Astrocyte (in vitro differentiated cells and primary cell): ENCODE measurements around the gene UNCX. TPM values are rescaled to one million over a fixed set of nuclear protein-coding genes. Genes with fewer than 3 reads are reported as not detected.
"Not testable (repeated sequence)": the region's sequence is repeated elsewhere in the genome, so short reads cannot be mapped to it uniquely, and the experiment has no call there.

ENCODE experiments used
- DNase-seq: peaks from one replicate; pipeline ENCODE4 v3.0.0-alpha.2; 2010; ENCODE audit warnings: low read depth
- FAIRE-seq: peaks from 2 replicates; lab custom pipeline; 2011; peaks lifted over from hg19 to GRCh38; lab: Jason Lieb, UNC
- H2AFZ ChIP-seq: 2 replicates; pipeline ENCODE4 v1.6.0; 2012; ENCODE audit warnings: low read depth, low read length, inconsistent platforms
- H3K27ac ChIP-seq: 2 replicates; pipeline ENCODE4 v1.5.1; 2011; ENCODE audit warnings: low read depth, low read length, inconsistent platforms
- H3K27me3 ChIP-seq: 2 replicates; pipeline ENCODE4 v1.6.0; 2011; ENCODE audit warnings: low read length, inconsistent platforms; ENCODE audit not compliant: insufficient read depth
- H3K36me3 ChIP-seq: 2 replicates; pipeline ENCODE4 v1.5.1; 2011; ENCODE audit warnings: low read length, inconsistent platforms; ENCODE audit not compliant: insufficient read depth
- H3K4me1 ChIP-seq: 2 replicates; pipeline ENCODE4 v1.5.1; 2011; ENCODE audit warnings: low read length, inconsistent platforms; ENCODE audit not compliant: insufficient read depth
- H3K4me2 ChIP-seq: 2 replicates; pipeline ENCODE4 v1.6.0; 2012; ENCODE audit warnings: low read length, inconsistent platforms
- H3K4me3 ChIP-seq: 2 replicates; pipeline ENCODE4 v1.5.1; 2011; ENCODE audit warnings: low read depth, mild to moderate bottlenecking, low read length, inconsistent platforms; ENCODE audit not compliant: insufficient read depth
- H3K79me2 ChIP-seq: 2 replicates; pipeline ENCODE4 v1.6.0; 2012; ENCODE audit warnings: mild to moderate bottlenecking, low read length, inconsistent platforms; ENCODE audit not compliant: insufficient read depth
- H3K9ac ChIP-seq: 2 replicates; pipeline ENCODE4 v1.6.0; 2012; ENCODE audit warnings: mild to moderate bottlenecking, low read length, inconsistent platforms
- H3K9me3 ChIP-seq: 2 replicates; pipeline ENCODE4 v1.5.1; 2012; ENCODE audit warnings: low read depth, mild to moderate bottlenecking, low read length, inconsistent platforms; ENCODE audit not compliant: insufficient read depth
- H4K20me1 ChIP-seq: 2 replicates; pipeline ENCODE4 v1.6.0; 2012; ENCODE audit warnings: low read length, inconsistent platforms; ENCODE audit not compliant: insufficient read depth
- H3K27ac Mint-ChIP-seq: one replicate; pipeline ENCODE4 v1.8.0; 2021; ENCODE audit warnings: mild to moderate bottlenecking, mixed read lengths; ENCODE audit not compliant: unreplicated experiment
- H3K27me3 Mint-ChIP-seq: one replicate; pipeline ENCODE4 v1.8.0; 2021; ENCODE audit warnings: low read depth, mixed read lengths; ENCODE audit not compliant: unreplicated experiment
- H3K36me3 Mint-ChIP-seq: one replicate; pipeline ENCODE4 v1.8.0; 2021; ENCODE audit warnings: low read depth, mixed read lengths; ENCODE audit not compliant: unreplicated experiment
- H3K4me1 Mint-ChIP-seq: one replicate; pipeline ENCODE4 v1.8.0; 2021; ENCODE audit warnings: low read depth, mixed read lengths; ENCODE audit not compliant: unreplicated experiment
- H3K4me3 Mint-ChIP-seq: one replicate; pipeline ENCODE4 v1.8.0; 2021; ENCODE audit warnings: mild to moderate bottlenecking, moderate library complexity, mixed read lengths; ENCODE audit not compliant: unreplicated experiment
- H3K9me3 Mint-ChIP-seq: one replicate; pipeline ENCODE4 v1.8.0; 2021; ENCODE audit warnings: mild to moderate bottlenecking, mixed read lengths; ENCODE audit not compliant: unreplicated experiment
- EZH2 ChIP-seq: IDR thresholded peaks from 2 replicates; pipeline ENCODE4 v1.6.1; 2012; ENCODE audit warnings: mild to moderate bottlenecking, low read length, inconsistent platforms; ENCODE audit not compliant: insufficient read depth
- total RNA-seq: library from RNA; stranded (reverse); gene quantifications from 2 replicates; pipeline ENCODE4 v1.2.1, GENCODE V29; 2021
- TF ChIP-seq, protein P1 (sequence below): IDR thresholded peaks from 2 replicates; pipeline ENCODE4 v1.5.1; 2011; ENCODE audit warnings: low read depth, mild to moderate bottlenecking, inconsistent platforms, low read length, moderate library complexity; ENCODE audit not compliant: insufficient read depth

UNCX gene
- total RNA-seq, 1 donor from 2014 or later = not detected

DNA sequence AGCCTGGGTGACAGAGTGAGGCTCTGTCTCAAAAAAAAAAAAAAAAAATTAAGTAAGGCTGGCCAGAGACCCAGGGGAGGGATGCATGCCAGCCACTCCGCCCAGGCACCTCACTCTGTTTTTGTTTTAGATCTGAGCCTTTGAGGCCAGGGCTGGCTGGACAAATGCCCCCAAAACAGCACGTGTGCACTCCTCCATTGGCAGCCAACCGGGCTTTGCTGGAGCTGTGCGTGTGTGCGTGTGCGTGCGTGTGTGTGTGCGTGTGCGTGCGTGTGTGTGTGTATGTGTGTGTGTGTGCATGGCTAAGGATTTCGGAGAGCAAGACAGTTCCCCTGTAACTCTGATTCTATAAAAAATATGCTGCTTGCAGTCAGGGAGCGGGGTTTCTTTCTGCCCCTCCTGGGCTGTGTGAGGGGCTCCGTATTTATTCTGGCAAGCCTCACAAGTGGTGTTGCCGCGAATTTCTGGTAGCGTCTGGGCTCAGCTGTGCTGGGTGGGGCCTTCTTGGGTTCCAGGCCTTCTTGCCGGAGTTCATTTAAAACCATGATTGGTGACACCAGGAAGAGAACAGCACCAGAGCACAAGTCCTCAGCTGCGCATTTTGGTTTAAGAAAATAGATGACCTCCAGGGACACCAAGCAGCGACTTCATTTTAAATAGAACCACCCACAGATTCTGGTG lies 28.1 kb upstream of the UNCX start:
- Mint-ChIP-seq H3K9me3 (no peaks in the 10 kb centered on the region), H3K4me3 (no peak overlapping the region), H3K36me3 (no peaks in the 10 kb centered on the region), H3K27ac (no peak overlapping the region), H3K4me1 (no peaks in the 10 kb centered on the region), H3K27me3 (peaks cover 27% of the 10 kb centered on the region)
- no peak overlapping the region for H2AFZ ChIP-seq
- H3K9ac ChIP-seq = no peak overlapping the region
- H3K4me3 ChIP-seq = no peak overlapping the region
- no peaks in the 10 kb centered on the region for H3K36me3 ChIP-seq
- peaks cover 23% of the 10 kb centered on the region for H3K27me3 ChIP-seq
- TF ChIP-seq, protein P1, sequence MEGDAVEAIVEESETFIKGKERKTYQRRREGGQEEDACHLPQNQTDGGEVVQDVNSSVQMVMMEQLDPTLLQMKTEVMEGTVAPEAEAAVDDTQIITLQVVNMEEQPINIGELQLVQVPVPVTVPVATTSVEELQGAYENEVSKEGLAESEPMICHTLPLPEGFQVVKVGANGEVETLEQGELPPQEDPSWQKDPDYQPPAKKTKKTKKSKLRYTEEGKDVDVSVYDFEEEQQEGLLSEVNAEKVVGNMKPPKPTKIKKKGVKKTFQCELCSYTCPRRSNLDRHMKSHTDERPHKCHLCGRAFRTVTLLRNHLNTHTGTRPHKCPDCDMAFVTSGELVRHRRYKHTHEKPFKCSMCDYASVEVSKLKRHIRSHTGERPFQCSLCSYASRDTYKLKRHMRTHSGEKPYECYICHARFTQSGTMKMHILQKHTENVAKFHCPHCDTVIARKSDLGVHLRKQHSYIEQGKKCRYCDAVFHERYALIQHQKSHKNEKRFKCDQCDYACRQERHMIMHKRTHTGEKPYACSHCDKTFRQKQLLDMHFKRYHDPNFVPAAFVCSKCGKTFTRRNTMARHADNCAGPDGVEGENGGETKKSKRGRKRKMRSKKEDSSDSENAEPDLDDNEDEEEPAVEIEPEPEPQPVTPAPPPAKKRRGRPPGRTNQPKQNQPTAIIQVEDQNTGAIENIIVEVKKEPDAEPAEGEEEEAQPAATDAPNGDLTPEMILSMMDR = no peak
- TF ChIP-seq EZH2 = no peak
- DNase-seq = peak; percentile 17
- no peak for FAIRE-seq
- H3K27ac ChIP-seq = no peak overlapping the region
- no peaks in the 10 kb centered on the region for H4K20me1 ChIP-seq
- H3K4me1 ChIP-seq = peaks cover 4% of the 10 kb centered on the region
- H3K79me2 ChIP-seq = no peaks in the 10 kb centered on the region
- no peaks in the 10 kb centered on the region for H3K9me3 ChIP-seq
- H3K4me2 ChIP-seq = no peak overlapping the region

GRCh38 chr7:1205742-1206141 lies 26.9 kb upstream of the UNCX start:
- H3K4me1 Mint-ChIP-seq, H3K4me3 ChIP-seq, H3K27ac ChIP-seq, H3K4me1 ChIP-seq, H2AFZ ChIP-seq, DNase-seq, H3K36me3 Mint-ChIP-seq, H3K4me2 ChIP-seq, H3K9ac ChIP-seq, H3K9me3 ChIP-seq, H3K36me3 ChIP-seq, H3K79me2 ChIP-seq, H3K4me3 Mint-ChIP-seq, H3K9me3 Mint-ChIP-seq, FAIRE-seq, H4K20me1 ChIP-seq, H3K27ac Mint-ChIP-seq: not testable (repeated sequence)
- H3K27me3 ChIP-seq = peaks cover 24% of the 10 kb centered on the region
- H3K27me3 Mint-ChIP-seq = peaks cover 27% of the 10 kb centered on the region

- no peaks in the 10 kb centered on the region for H3K9me3 Mint-ChIP-seq
- no peak overlapping the region for H3K9ac ChIP-seq
- no peak overlapping the region for H3K4me3 ChIP-seq
- DNase-seq (no peak), FAIRE-seq (no peak)
- H3K27ac Mint-ChIP-seq = no peak overlapping the region
- H3K36me3 ChIP-seq = no peaks in the 10 kb centered on the region
- no peak for TF ChIP-seq EZH2
- TF ChIP-seq, protein P1 = no peak
- H3K27me3 Mint-ChIP-seq = peaks cover 37% of the 10 kb centered on the region
- no peak overlapping the region for H3K27ac ChIP-seq
- H3K9me3 ChIP-seq = no peaks in the 10 kb centered on the region
- H3K27me3 ChIP-seq = peaks cover 43% of the 10 kb centered on the region
- no peak overlapping the region for H2AFZ ChIP-seq
- no peaks in the 10 kb centered on the region for H3K79me2 ChIP-seq
- no peaks in the 10 kb centered on the region for H3K4me1 Mint-ChIP-seq
- no peaks in the 10 kb centered on the region for H4K20me1 ChIP-seq
- no peak overlapping the region for H3K4me2 ChIP-seq
- no peaks in the 10 kb centered on the region for H3K36me3 Mint-ChIP-seq
- no peaks in the 10 kb centered on the region for H3K4me1 ChIP-seq
- H3K4me3 Mint-ChIP-seq = no peak overlapping the region
Observed at GRCh38 chr7:1209097-1209496, 23.6 kb upstream of the UNCX start.
